ENCODE results near the gene EDN2. TPM values are rescaled to one million over a fixed set of nuclear protein-coding genes. Genes with fewer than 3 reads are reported as not detected.

Gene EDN2
- total and polyA plus RNA-seq, 3 experiments from 2014 or later, result not detected

DNA sequence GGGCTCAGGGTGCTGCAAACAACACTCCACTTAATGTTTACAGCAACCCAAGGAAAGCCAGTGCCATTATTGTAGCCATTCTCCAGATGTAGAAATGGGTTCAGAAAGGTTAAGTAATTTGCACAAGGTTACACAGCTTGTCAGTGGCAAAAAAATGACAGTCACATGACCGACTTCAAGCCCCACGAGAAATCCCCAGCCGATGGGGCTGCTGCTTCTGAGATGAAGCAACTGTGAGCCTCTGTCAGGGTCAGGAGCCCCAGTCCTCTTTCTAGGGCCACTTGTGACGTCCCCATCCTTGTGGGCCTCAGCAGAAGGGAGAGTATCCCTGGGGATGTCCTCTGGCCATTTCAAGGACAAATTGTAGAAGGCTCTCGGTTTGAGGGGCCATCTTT, 54.8 kb downstream of the EDN2 start:
- Mint-ChIP-seq H3K4me1 (no peaks in the 10 kb centered on the region), H3K9me3 (no peaks in the 10 kb centered on the region), H3K27me3 (peaks cover 11 to 35% of the 10 kb centered on the region in 2 donors), H3K27ac (no peak overlapping the region), H3K36me3 (no peaks in the 10 kb centered on the region), H3K4me3 (no peak overlapping the region)
- H3K4me3 ChIP-seq (ENCODE audit: low read length), result no peak overlapping the region
- DNase-seq, result no peak
- ChIA-PET CTCF (no interaction called here), POLR2A (no interaction called here)
- no peak overlapping the region for H3K27ac ChIP-seq (ENCODE audit: low read depth, low read length)
- no peaks in the 10 kb centered on the region for H3K36me3 ChIP-seq (ENCODE audit: insufficient read depth, low read length)
- H3K4me1 ChIP-seq (ENCODE audit: insufficient read depth, low read length), result no peaks in the 10 kb centered on the region
- no peaks in the 10 kb centered on the region for H3K27me3 ChIP-seq (ENCODE audit: insufficient read depth, low read length, poor library complexity, severe bottlenecking)
- H3K9me3 ChIP-seq (ENCODE audit: low read length), result no peaks in the 10 kb centered on the region

Other genes with a start within 250 kb of the EDN2 start
- gene SCMH1, start 242.4 kb downstream of the EDN2 start, total RNA-seq, result 10 to 100 TPM; 23.3 to 23.7 TPM
- 8.4 TPM for gene SCMH1, start 242.4 kb downstream of the EDN2 start, polyA plus RNA-seq
- gene FOXO6, start 123.2 kb downstream of the EDN2 start, total RNA-seq, result under 1 TPM in 1 of 2 experiments, not detected in 1; 0.11 TPM
- gene FOXO6, start 123.2 kb downstream of the EDN2 start, polyA plus RNA-seq, result not detected

Data from CD8-positive, alpha-beta memory T cell (primary cell).